Measurements from ENCODE around the gene MBIP.

The MBIP gene

GRCh38 chr14:36306836-36307235 is 13.6 kb downstream of the MBIP start:
- H3K27me3 ChIP-seq (replicated peaks; ENCODE audit: control insufficient read depth, insufficient read depth, low read length), result no peaks in the 10 kb centered on the region
- H3K4me3 ChIP-seq (replicated peaks; ENCODE audit: low read depth, low read length), result no peak overlapping the region
- peaks cover 11% of the 10 kb centered on the region for H3K36me3 ChIP-seq (ENCODE audit: control insufficient read depth, insufficient read depth, low read length)
- TF ChIP-seq CTCF (IDR thresholded peaks at IDR 0.05; ENCODE audit: insufficient read depth, low read length, poor library complexity, severe bottlenecking), result no peak
- DNase-seq (ENCODE audit: extremely low read depth, insufficient read length), result no peak

- TF ChIP-seq CTCF (IDR thresholded peaks at IDR 0.05; ENCODE audit: insufficient read depth, low read length, poor library complexity, severe bottlenecking), result no peak
- Histone ChIP-seq H3K27me3 (replicated peaks; ENCODE audit: control insufficient read depth, insufficient read depth, low read length) (no peaks in the 10 kb centered on the region), H3K36me3 (ENCODE audit: control insufficient read depth, insufficient read depth, low read length) (peaks cover 9% of the 10 kb centered on the region), H3K4me3 (replicated peaks; ENCODE audit: low read depth, low read length) (no peak overlapping the region)
- no peak for DNase-seq (ENCODE audit: extremely low read depth, insufficient read length)
Measured at GRCh38 chr14:36304895-36305294, 15.5 kb downstream of the MBIP start.

- peaks cover 7% of the 10 kb centered on the region for H3K36me3 ChIP-seq (ENCODE audit: control insufficient read depth, insufficient read depth, low read length)
- no peak overlapping the region for H3K4me3 ChIP-seq (replicated peaks; ENCODE audit: low read depth, low read length)
- no peaks in the 10 kb centered on the region for H3K27me3 ChIP-seq (replicated peaks; ENCODE audit: control insufficient read depth, insufficient read depth, low read length)
- no peak for TF ChIP-seq CTCF (IDR thresholded peaks at IDR 0.05; ENCODE audit: insufficient read depth, low read length, poor library complexity, severe bottlenecking)
- no peak for DNase-seq (ENCODE audit: extremely low read depth, insufficient read length)
Measured at GRCh38 chr14:36303960-36304359, 16.5 kb downstream of the MBIP start.

GRCh38 chr14:36302823-36303222 is 17.6 kb downstream of the MBIP start:
- no peak for TF ChIP-seq CTCF (IDR thresholded peaks at IDR 0.05; ENCODE audit: insufficient read depth, low read length, poor library complexity, severe bottlenecking)
- DNase-seq (ENCODE audit: extremely low read depth, insufficient read length), result no peak
- Histone ChIP-seq H3K36me3 (ENCODE audit: control insufficient read depth, insufficient read depth, low read length) (peaks cover 8% of the 10 kb centered on the region), H3K27me3 (replicated peaks; ENCODE audit: control insufficient read depth, insufficient read depth, low read length) (no peaks in the 10 kb centered on the region), H3K4me3 (replicated peaks; ENCODE audit: low read depth, low read length) (no peak overlapping the region)

- no peaks in the 10 kb centered on the region for H3K27me3 ChIP-seq (replicated peaks; ENCODE audit: control insufficient read depth, insufficient read depth, low read length)
- no peak for TF ChIP-seq CTCF (IDR thresholded peaks at IDR 0.05; ENCODE audit: insufficient read depth, low read length, poor library complexity, severe bottlenecking)
- no peak for DNase-seq (ENCODE audit: extremely low read depth, insufficient read length)
- H3K4me3 ChIP-seq (replicated peaks; ENCODE audit: low read depth, low read length), result no peak overlapping the region
- peaks cover 13% of the 10 kb centered on the region for H3K36me3 ChIP-seq (ENCODE audit: control insufficient read depth, insufficient read depth, low read length)
Measured at GRCh38 chr14:36301159-36301558, 19.3 kb downstream of the MBIP start.

GRCh38 chr14:36300337-36300736 is 20.1 kb downstream of the MBIP start:
- Histone ChIP-seq H3K36me3 (ENCODE audit: control insufficient read depth, insufficient read depth, low read length) (peaks cover 13% of the 10 kb centered on the region), H3K4me3 (replicated peaks; ENCODE audit: low read depth, low read length) (no peak overlapping the region), H3K27me3 (replicated peaks; ENCODE audit: control insufficient read depth, insufficient read depth, low read length) (no peaks in the 10 kb centered on the region)
- DNase-seq (ENCODE audit: extremely low read depth, insufficient read length), result peak; percentile 58
- no peak for TF ChIP-seq CTCF (IDR thresholded peaks at IDR 0.05; ENCODE audit: insufficient read depth, low read length, poor library complexity, severe bottlenecking)
